Iris pigment epithelial cell (primary cell): ENCODE data around the gene MUS81.

Experiments used
- DNase-seq: peaks from one replicate; pipeline ENCODE4 v3.0.0-alpha.2; 2011; ENCODE audit warnings: low read depth

Gene MUS81

GRCh38 chr11:65861533-65862183, 1.4 kb downstream of the MUS81 start:
- no peak for DNase-seq

DNA sequence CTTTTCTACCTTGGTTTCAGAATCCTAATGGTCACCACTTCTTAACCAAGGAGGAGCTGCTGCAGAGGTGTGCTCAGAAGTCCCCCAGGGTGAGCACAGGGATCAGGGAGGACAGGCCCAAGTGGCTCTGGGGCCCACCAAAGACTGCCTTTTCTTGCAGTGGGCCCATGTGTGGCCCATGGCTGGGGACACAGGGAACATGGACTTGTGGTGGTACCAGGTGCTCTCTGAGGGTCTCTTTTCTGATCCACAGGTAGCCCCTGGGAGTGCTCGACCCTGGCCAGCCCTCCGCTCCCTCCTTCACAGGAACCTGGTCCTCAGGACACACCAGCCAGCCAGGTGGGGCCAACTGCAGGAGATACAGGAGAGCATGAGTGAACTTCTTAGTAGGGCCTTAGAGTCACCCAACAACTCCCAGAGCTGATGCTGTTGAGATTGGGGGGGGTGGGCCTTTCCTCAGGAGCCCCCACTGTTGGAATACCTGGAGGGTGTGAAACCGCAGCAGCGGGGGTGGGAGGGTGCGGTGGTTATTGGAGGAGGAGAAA, 2.0 kb downstream of the MUS81 start:
- no peak for DNase-seq

- DNase-seq: no peak
These were observed 3.0 kb downstream of the MUS81 start for GRCh38 chr11:65862941-65863888.

- no peak for DNase-seq
These were observed 3.9 kb downstream of the MUS81 start for GRCh38 chr11:65863889-65864705.

DNA sequence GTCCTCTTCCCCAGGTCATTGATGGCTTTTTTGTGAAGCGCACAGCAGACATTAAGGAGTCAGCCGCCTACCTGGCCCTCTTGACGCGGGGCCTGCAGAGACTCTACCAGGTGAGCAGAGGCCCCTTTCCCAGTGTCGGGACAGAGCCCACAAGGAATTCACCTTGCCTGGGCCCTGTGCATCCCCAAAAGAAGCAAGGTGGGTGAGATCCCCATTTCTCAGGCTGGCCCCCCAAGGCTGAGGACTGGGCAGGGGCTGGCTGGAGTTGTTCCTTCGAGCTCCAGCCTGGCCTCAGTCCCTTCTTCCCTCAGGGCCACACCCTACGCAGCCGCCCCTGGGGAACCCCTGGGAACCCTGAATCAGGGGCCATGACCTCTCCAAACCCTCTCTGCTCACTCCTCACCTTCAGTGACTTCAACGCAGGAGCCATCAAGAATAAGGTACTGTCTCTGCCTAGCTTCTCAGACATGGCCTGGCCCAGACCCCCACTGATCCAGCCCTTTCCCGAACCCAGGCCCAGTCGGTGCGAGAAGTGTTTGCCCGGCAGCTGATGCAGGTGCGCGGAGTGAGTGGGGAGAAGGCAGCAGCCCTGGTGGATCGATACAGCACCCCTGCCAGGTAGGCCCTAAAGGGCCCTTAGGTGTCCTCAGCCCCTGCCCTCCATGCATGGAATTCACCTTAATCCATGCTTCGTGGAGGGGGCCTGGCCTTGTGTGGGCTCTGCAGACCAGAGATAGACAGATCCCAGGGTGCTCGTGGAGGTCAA, 4.7 kb downstream of the MUS81 start:
- no peak for DNase-seq

GRCh38 chr11:65865550-65866172, 5.4 kb downstream of the MUS81 start:
- no peak for DNase-seq

- DNase-seq: no peak
These were observed 6.5 kb downstream of the MUS81 start for GRCh38 chr11:65866509-65867283.

DNA sequence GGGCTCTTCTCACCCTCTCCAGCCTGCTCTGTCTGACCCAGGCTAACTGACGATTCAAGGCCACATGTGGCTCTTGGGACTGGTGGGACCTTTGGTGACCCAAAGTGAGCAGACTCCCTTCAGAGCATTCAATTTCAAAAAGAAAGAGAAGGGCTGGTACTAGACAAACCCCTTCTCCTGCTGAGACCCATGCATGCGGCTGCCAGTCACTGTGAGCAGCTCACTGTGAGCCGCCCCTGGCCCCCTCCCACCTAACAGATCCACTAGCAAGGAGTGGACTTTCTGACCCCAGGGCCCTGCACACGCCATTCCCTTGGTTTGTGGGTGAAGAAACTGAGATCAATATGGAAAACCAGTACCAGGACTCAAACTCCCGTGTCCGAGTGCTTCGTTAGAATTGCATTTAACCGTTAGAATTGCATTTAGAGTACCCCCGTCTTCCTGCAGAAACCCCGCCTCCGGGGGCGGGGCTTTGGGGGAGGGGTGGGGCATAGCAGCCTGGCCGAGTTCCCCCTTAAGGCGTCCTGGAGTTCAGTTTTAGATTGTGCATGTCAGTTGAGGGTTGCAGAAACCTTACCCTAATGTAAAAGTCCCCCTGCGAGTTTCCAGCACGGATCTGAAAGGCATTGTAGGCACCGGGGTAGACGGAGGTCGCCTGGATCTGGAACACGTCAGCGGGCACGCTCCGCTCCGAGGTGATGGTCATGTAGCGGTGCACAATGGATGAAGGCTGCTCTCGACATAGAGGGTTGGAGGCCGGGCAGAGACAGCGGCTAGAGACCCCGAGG, 7.2 kb downstream of the MUS81 start:
- no peak for DNase-seq

DNA sequence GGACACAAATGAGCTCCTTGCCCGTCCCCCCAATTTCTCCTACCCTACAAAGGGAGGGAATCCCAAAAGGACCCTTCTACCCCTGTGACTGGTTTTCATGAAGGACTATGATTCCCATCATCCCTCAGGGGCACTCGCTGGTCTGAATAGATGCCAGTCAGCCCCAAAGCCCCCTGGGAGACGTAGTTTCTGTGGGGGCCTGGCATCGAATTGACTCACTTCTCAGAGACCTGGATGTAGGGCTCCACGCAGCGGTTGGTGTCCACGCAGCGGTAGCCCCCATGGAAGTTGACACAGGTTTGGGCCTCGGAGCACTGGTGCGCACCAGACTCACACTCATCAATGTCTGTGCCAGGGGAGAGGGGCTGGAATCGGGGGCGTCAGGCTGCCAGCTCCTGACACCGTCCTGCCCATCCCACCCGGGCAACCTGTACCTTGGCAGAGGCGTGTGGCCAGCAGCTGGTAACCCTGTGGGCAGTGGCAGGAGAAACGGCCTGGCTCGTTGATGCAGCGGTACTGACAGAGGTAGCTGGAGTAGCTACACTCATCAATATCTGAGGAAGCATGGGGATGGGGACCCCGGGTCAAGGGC, 7.9 kb downstream of the MUS81 start:
- no peak for DNase-seq

GRCh38 chr11:65868907-65869306, 8.7 kb downstream of the MUS81 start:
- DNase-seq: no peak

DNA sequence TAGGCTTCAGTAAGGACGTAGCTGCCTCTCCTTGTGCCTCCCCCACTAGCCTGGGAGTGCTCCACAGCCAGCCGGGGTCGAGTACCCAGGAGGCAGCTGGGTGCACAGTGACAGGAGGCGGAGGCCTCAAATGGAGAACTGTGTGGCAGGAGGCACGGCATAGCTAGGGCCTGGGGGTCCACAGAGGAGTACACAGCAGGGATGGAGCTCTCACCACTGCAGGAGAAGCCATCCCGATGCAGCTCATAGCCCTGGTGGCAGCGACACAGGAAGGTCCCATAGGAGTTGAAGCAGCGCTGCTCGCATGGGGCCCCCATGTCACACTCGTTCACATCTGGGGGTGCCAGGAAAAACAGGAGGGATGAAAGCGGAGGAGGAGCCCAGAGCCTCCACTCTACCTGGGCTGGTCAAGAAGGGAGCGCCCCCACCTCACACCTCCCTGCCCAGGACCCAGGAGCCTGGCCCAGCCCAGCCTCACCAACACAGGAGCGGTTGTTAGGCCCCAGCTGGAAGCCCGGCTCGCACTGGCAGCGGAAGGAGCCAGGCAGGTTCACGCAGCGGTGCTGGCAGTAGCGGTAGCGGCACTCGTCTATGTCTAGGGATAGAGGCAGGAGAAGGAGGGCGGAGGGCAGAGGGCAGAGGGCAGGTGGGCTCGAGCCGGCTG, 9.5 kb downstream of the MUS81 start:
- no peak for DNase-seq

- no peak for DNase-seq
These were observed 10.1 kb downstream of the MUS81 start for GRCh38 chr11:65870307-65870658.

DNA sequence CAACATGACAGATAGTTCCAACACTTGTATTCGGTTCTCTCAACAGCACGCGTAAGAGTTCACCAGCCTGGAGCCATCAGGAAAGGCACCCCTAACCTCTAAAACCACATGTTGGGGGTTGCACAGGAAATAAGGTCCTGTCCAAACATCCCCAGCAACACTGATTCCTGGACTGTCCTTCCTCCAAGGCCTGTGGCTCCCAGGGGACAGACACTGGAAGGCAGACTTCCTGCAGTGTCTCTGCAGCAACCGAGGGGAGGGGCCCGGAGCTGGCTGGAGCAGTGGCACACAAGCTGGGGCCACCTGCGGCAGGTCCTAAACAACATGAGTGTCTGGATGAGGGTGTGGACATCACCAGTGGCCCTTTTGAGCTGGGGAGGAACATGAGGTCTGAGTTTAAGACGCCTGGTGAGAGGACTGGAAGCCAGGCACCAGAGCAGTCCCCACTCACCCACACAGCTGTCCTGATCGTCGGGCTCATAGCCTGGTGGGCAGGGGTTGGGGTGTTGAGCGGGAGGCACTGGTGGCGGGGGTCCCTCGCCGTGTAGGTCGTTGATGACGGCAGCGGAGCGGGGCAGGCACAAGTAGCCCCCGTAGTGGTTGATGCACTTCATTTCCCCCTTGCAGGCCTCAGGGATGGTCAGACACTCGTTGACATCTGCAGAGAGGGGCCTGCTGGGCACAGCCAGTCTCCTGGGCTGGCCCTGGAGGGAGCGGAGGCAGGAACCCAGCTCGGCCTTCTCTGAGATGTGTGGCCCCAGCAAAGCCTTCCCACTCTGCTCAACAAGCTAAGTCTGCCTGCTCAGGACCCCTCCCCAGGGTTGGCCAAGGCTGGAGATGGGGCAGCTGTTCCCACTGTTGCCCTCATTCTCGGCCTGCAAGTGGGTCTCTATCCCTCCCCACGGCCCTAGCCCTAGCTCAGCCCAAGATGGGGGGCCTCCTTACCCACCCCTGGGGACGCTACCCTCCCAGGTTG, 10.8 kb downstream of the MUS81 start:
- no peak for DNase-seq

- peak; percentile 54 for DNase-seq
These were observed 11.7 kb downstream of the MUS81 start for GRCh38 chr11:65871811-65872548.

- peak; percentile 38 for DNase-seq
These were observed 12.5 kb downstream of the MUS81 start, which contains the start of gene EFEMP2 for GRCh38 chr11:65872586-65873317. TSS of gene EFEMP2 (minus strand) at chr11:65872800. CDS start at chr11:65872354, 446 bp downstream.
